ENCODE data around the gene TYRO3.

GRCh38 chr15:41560572-41560874 lies 1.5 kb downstream of the TYRO3 start:
- TF ChIP-seq POLR2A (IDR thresholded peaks at IDR 0.05; ENCODE audit: low read depth), result no peak
- no peak for TF ChIP-seq CTCF (IDR thresholded peaks at IDR 0.05)
- TF ChIP-seq EP300 (IDR thresholded peaks at IDR 0.05), result no peak

Measured in esophagus muscularis mucosa (tissue), 4 donors.